GM19438 (cell line): ENCODE measurements around the gene CFAP57.

Experiments used
- ATAC-seq: cut with Tn5 transposase; IDR thresholded peaks from one replicate; pipeline ENCODE4 v1.9.1; 2021; ENCODE audit warnings: low read depth; ENCODE audit not compliant: unreplicated experiment

The CFAP57 gene

GRCh38 chr1:43221797-43222196 is 49.7 kb downstream of the CFAP57 start:
- no peak for ATAC-seq

- no peak for ATAC-seq
These were observed 50.7 kb downstream of the CFAP57 start for GRCh38 chr1:43222879-43223278.

- no peak for ATAC-seq
These were observed 53.0 kb downstream of the CFAP57 start for GRCh38 chr1:43225168-43225567.

- no peak for ATAC-seq
These were observed 55.1 kb downstream of the CFAP57 start for GRCh38 chr1:43227143-43227764.

- no peak for ATAC-seq
These were observed 58.0 kb downstream of the CFAP57 start for GRCh38 chr1:43229826-43230780.

DNA sequence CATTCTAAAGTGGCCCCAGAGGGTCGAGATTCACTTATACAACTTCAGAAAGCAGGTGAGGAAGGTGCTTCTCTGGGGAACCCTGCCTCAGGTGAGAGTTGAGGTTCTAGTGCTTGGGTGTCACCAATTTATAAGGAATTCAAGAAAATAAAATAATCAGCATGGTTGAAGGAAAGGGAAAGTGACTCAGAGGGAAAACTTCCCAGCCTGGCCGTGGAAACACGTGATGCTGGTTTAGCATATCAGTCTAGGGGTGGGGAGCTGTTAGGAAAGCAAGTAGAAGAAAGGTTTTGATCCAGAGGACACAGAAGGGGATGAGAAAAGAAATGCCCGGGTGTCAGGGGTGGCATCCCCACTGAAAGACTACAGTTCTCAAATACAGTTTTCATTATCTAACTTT is 59.9 kb downstream of the CFAP57 start:
- ATAC-seq: no peak

GRCh38 chr1:43232482-43232881 is 60.4 kb downstream of the CFAP57 start:
- ATAC-seq: no peak

DNA sequence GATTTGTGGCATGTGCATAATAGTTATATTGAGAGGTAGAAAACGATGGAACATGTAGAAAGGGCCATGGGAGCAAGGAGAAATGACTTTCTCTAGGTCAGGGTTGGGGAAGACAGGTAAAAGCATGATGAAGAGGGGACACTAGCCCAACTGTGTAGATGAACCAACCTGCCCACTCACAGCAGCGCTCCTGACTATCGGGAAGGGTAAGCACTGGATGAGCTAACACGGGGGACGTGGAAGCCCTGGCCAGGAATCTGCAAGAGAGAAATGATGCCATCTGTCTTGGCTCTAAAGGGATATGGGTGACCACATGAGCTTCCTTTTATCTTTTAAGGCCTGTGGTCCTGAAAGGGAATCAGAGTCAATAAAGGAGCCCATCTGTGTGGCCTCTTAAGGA is 61.5 kb downstream of the CFAP57 start:
- no peak for ATAC-seq

GRCh38 chr1:43234267-43234666 is 62.1 kb downstream of the CFAP57 start:
- no peak for ATAC-seq

GRCh38 chr1:43235040-43235439 is 62.9 kb downstream of the CFAP57 start:
- ATAC-seq: no peak

DNA sequence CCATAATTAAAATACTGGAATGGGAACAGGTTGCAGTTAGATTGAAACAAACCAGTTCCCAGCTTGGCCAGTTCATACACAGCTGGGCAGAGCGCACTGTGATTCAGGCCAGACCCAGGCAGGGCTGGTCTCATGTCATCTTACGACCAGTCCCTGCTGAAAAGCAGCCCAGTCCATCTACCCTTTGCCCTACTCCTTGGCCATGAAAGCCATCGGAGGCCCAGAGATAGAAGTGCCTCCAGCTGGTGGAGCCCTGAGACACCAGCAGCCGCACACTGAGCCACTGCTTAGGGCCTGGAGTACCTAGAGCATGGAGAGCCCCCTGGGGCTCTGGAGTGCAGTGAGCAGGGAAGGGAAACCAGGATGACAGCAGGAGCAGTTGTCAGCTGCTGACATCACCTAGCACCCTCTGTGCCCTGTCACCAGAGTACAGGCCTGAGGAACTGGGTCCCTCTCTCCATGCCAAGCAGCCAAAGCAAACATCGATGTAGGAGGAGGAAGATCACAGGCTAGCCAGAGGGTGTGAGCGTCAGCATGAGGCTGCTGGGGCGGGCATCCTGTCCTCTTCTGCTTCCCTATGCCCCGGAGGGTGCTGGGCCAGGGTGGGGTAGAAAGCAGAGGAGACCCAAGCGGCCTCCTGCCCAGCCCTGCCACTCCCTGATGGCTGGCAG is 63.5 kb downstream of the CFAP57 start:
- ATAC-seq: no peak

DNA sequence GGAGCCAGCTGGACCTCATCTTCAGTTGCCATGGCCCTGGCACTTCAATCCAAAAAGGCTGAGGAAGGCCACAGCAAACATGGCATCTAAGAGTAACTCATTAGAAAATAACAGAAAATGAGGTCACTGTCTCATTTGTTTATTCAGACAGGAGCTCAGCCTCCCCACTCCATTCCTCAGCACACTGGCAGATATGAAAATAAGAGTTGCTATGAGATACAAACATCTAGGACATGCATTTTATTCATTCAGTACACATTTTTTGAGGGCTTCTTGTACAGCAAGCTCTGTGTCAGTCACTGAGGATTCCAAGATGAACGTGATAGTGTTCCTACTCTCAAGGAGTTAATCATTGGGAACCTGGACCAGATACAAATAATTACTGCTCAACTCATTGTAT is 65.0 kb downstream of the CFAP57 start:
- ATAC-seq: no peak

GRCh38 chr1:43238085-43238484 is 66.0 kb downstream of the CFAP57 start:
- no peak for ATAC-seq

DNA sequence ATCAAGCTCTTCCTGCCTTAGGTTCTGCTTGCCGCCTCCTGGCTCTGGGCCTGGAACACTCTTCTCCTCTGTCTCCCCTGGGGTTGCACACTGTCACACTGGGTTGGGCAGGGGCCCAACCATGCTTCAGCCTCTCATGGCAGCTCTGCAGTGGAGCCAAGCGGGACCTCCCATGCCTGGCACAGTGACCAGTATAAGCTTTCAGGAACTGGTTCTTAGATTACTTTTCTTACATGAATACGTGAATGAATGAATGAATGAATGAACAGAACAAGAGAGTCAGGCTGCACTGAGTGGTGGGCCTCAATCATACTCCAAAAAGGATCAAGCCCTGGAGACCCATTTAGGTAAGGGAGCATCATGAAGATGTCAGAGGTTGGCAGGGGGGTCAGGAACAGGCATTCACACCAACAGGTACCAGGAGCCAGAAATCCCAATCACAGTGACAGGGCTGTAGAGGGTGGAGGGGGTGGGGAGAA is 66.9 kb downstream of the CFAP57 start:
- ATAC-seq: no peak

DNA sequence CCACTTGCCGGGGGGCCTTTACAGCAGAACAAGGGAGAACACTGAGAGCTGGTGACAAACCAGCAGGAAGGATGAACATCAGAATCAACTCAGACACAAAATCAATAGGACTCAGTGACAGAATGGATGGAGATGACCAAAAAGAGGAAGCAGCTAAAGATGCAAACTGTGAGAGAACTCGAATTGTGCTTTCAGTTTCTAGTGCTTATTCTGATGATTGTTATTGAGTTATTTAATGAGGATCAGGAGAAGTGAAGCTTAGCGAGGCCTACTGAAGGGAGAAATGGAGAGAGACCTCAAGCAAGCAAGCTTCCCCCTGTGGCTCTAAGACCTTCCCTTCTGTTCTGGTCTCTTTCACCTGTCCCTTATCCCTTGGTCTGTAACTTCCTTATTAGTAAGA is 67.4 kb downstream of the CFAP57 start:
- ATAC-seq: no peak

DNA sequence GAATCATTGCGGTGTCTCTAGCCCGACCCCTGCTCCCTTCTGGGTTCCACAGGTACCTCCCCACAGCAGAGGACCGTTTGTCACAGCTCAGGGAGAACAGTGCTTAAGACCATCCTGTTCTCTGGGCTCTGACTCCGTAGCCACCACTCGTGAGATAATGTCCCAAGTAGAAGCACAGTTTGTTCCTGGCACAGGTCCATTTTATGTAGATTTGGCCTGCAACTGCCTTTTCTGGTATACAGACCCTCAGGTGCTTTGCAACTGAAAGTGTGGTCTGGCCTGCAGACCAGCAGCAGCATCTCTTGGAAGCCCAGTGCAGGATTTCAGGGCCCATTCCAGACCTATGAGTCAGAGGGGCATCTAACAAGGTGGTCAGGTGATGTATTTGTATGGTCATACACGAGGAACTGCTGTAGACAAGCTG is 69.3 kb downstream of the CFAP57 start:
- no peak for ATAC-seq

GRCh38 chr1:43243299-43243698 is 71.2 kb downstream of the CFAP57 start:
- ATAC-seq: no peak

DNA sequence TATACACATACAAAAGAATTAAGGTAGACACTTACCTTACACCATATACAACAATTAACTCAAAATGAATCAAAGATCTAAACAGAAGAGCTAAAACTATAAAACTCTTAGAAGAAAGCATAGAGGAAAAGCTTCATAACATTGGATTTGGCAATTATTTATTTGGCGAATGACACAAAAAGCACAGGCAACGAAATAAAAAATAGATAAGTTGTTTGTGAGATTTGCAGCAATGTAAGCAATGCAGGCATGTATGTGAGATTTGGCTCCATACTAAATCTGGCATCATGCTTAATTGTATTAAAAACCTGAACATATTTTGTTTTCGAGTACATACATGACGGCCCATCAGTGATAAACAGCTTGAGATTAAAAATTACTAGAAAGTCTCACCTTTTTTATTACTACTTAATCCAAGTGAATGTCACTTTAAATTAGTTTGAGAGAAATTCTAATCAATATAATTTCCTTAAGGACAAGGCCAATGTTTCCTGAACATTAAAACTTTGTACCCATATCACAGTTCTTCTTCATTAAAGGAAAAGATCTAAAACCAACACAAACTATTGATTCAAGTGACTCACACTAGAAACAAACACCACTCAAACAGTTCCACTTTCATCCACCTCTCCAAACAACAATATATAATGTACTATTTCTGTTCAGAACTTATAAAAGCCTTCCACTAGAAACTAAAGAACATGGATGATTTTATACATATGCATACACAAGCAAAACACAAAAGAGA is 74.5 kb downstream of the CFAP57 start:
- no peak for ATAC-seq

DNA sequence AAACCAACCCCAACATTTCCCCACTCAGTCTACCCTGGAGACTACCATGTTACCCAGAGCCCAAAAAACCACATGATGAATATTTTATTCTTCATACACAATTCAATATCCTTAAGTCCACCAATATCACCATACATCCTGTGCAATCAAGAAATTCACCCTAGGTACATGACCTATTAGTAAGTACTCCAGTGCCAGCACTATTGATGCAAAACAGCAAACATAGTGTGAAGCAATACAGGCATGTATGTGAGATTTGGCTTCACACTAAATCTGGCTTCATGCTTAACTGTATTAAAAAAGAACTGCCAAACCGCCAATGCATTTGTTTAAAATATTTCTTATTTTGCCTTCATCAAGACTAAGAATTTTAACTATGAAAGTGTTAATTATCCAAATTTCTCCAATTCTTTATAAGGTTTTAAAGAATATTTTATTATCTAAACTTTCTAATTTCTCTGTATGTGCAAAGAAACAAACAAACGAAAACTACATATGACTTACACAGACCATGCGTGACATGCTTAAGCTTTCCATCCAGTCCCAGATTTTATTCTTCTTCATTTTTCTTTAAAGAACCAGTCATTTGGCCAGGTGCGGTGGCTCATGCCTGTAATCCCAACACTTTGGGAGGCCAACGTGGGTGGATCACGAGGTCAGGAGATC is 75.3 kb downstream of the CFAP57 start:
- no peak for ATAC-seq

DNA sequence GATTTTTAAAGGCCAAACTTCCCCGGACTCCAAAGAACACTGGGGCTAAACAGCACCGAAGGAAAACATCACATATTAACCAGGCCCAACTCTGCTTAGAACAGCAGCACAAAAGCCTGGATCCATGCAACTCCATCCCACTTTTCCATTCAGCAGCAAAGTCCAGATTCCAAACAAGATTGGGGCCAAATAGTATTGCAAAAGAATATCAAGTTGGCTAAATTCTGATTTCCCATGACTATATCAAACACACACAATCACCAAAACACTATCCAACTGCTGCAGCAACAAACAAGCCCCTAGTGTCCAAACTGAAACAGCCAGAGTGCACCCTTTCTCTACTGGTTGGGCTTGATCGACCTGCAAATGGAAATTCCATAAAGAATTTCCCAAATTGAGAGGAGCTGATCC is 78.2 kb downstream of the CFAP57 start:
- no peak for ATAC-seq
